Mucosa of stomach (tissue), 1 donor: ENCODE results near the gene PRKAR1B.
"Not testable (repeated sequence)": the region's sequence is repeated elsewhere in the genome, so short reads cannot be mapped to it uniquely, and the experiment has no call there.

Experiments used
- H3K27me3 ChIP-seq: one replicate; pipeline ENCODE4 v1.7.0; 2013; ENCODE audit warnings: mild to moderate bottlenecking, low read length; ENCODE audit not compliant: control insufficient read depth, insufficient read depth
- H3K36me3 ChIP-seq: one replicate; pipeline ENCODE4 v1.7.0; 2013; ENCODE audit warnings: low read length; ENCODE audit not compliant: control insufficient read depth, insufficient read depth
- H3K4me1 ChIP-seq: one replicate; pipeline ENCODE4 v1.7.0; 2013; ENCODE audit warnings: mild to moderate bottlenecking, low read length; ENCODE audit not compliant: control insufficient read depth, insufficient read depth
- H3K4me3 ChIP-seq: one replicate; pipeline ENCODE4 v1.7.0; 2013; ENCODE audit warnings: low read length
- H3K9ac ChIP-seq: one replicate; pipeline ENCODE4 v1.7.0; 2013; ENCODE audit warnings: mild to moderate bottlenecking, low read length, moderate library complexity
- H3K9me3 ChIP-seq: one replicate; pipeline ENCODE4 v1.7.0; 2013; ENCODE audit warnings: mild to moderate bottlenecking, low read length, moderate library complexity; ENCODE audit not compliant: control insufficient read depth
- donor health status: Pancreatic carcinoma.

PRKAR1B gene

GRCh38 chr7:553636-554111, 173.4 kb downstream of the PRKAR1B start:
- H3K36me3 ChIP-seq, result no peaks in the 10 kb centered on the region
- no peaks in the 10 kb centered on the region for H3K9me3 ChIP-seq
- no peak overlapping the region for H3K9ac ChIP-seq

GRCh38 chr7:552868-553635, 174.0 kb downstream of the PRKAR1B start:
- H3K9ac ChIP-seq, result no peak overlapping the region
- no peaks in the 10 kb centered on the region for H3K9me3 ChIP-seq
- H3K4me1 ChIP-seq, result no peaks in the 10 kb centered on the region
- peaks cover 4% of the 10 kb centered on the region for H3K27me3 ChIP-seq
- H3K4me3 ChIP-seq, result no peak overlapping the region
- H3K36me3 ChIP-seq, result no peaks in the 10 kb centered on the region

More at GRCh38 chr7:553636-554111, 173.4 kb downstream of the PRKAR1B start:
- Histone ChIP-seq H3K4me3 (no peak overlapping the region), H3K4me1 (no peaks in the 10 kb centered on the region), H3K27me3 (peaks cover 4% of the 10 kb centered on the region)

- not testable (repeated sequence) for H3K9me3 ChIP-seq, H3K9ac ChIP-seq, H3K4me3 ChIP-seq, H3K27me3 ChIP-seq, H3K4me1 ChIP-seq, H3K36me3 ChIP-seq
Observed at GRCh38 chr7:552151-552867, 174.8 kb downstream of the PRKAR1B start.

GRCh38 chr7:551615-551970, 175.5 kb downstream of the PRKAR1B start:
- H3K9ac ChIP-seq, H3K4me1 ChIP-seq, H3K4me3 ChIP-seq, H3K27me3 ChIP-seq, H3K36me3 ChIP-seq, H3K9me3 ChIP-seq: not testable (repeated sequence)

- H3K27me3 ChIP-seq, result peaks cover 4% of the 10 kb centered on the region
- H3K9me3 ChIP-seq, result no peaks in the 10 kb centered on the region
- H3K9ac ChIP-seq, result no peak overlapping the region
- H3K4me1 ChIP-seq, result no peaks in the 10 kb centered on the region
- H3K4me3 ChIP-seq, result no peak overlapping the region
- H3K36me3 ChIP-seq, result no peaks in the 10 kb centered on the region
Observed at GRCh38 chr7:550881-551614, 176.0 kb downstream of the PRKAR1B start.

- Histone ChIP-seq H3K36me3 (no peaks in the 10 kb centered on the region), H3K4me1 (no peaks in the 10 kb centered on the region), H3K9ac (no peak overlapping the region), H3K9me3 (no peaks in the 10 kb centered on the region), H3K4me3 (no peak overlapping the region), H3K27me3 (peaks cover 4% of the 10 kb centered on the region)
Observed at GRCh38 chr7:549891-550625, 177.0 kb downstream of the PRKAR1B start.

- no peaks in the 10 kb centered on the region for H3K36me3 ChIP-seq
Observed at GRCh38 chr7:549066-549890, 177.8 kb downstream of the PRKAR1B start.

GRCh38 chr7:548401-548800, 178.7 kb downstream of the PRKAR1B start:
- Histone ChIP-seq H3K27me3 (peaks cover 4% of the 10 kb centered on the region), H3K4me3 (no peak overlapping the region), H3K9ac (no peak overlapping the region), H3K4me1 (no peaks in the 10 kb centered on the region), H3K36me3 (no peaks in the 10 kb centered on the region), H3K9me3 (no peaks in the 10 kb centered on the region)

More at GRCh38 chr7:549066-549890, 177.8 kb downstream of the PRKAR1B start:
- Histone ChIP-seq H3K9ac (no peak overlapping the region), H3K9me3 (no peaks in the 10 kb centered on the region), H3K4me3 (no peak overlapping the region), H3K4me1 (no peaks in the 10 kb centered on the region), H3K27me3 (peaks cover 4% of the 10 kb centered on the region)

GRCh38 chr7:545470-545869, 181.6 kb downstream of the PRKAR1B start:
- Histone ChIP-seq H3K4me1 (no peaks in the 10 kb centered on the region), H3K27me3 (no peaks in the 10 kb centered on the region), H3K9ac (no peak overlapping the region), H3K4me3 (no peak overlapping the region), H3K9me3 (no peaks in the 10 kb centered on the region), H3K36me3 (no peaks in the 10 kb centered on the region)

GRCh38 chr7:544338-545221, 182.5 kb downstream of the PRKAR1B start:
- Histone ChIP-seq H3K27me3 (no peaks in the 10 kb centered on the region), H3K36me3 (no peaks in the 10 kb centered on the region), H3K9me3 (no peaks in the 10 kb centered on the region), H3K4me1 (no peaks in the 10 kb centered on the region), H3K9ac (no peak overlapping the region), H3K4me3 (no peak overlapping the region)
